A549 treated with ZK216348 at 1 μM for 4 hours (cell line): Measurements from ENCODE around the gene AMFR. TPM values are rescaled to one million over a fixed set of nuclear protein-coding genes. Genes with fewer than 3 reads are reported as not detected.

Experiments used
- total RNA-seq: library from RNA; stranded (reverse); fragments of 200-300 nt; extraction: Qiagen RNA extraction; gene quantifications from 5 replicates; pipeline ENCODE4 v1.2.3, GENCODE V29; 2022; ENCODE audit warnings: low read depth

AMFR gene
- 56.8 to 70.3 TPM (median 63.5 TPM) in 5 replicates for total RNA-seq

DNA sequence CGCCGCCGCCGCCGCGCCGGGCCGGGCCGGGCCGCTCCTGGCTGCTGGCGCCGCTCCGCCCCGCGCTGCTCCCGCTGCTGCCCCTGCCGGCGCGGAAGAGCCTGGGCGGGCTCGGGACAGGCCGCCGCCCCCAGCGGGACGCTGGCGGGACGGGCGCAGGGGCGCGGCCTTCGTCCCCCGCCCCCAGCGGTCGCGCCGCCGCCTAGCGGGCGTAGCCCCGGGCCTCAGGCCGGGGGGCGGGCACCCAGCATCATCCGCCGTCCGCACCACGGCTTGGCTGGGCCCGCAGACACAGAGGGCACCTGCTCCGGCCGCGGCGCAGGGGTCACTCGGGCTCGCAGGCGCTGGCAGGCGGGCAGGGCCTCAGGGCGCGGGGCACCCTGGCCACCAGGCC is at the start of gene AMFR:
AMFR (minus strand) TSS at position 107 of the 394 bp plus-strand sequence. CDS start 218 bp downstream, outside the sequence.

GRCh38 chr16:56450986-56451752 is 25.8 kb upstream of the AMFR start, which contains the start of the genes NUDT21 and OGFOD1:
NUDT21 (minus strand) TSS chr16:56451332; CDS start chr16:56451202, 130 bp downstream.
OGFOD1 (plus strand) TSS chr16:56451554; CDS start chr16:56451613, 59 bp downstream.

Other genes with a start within 250 kb of the AMFR start
- 0.36 to 1.0 TPM (median 0.49 TPM) in 5 replicates for gene GNAO1, start 234.1 kb downstream of the AMFR start, total RNA-seq
- gene NUDT21, start 25.8 kb upstream of the AMFR start, total RNA-seq: 96.5 to 120 TPM (median 112 TPM) in 5 replicates
- gene OGFOD1, start 26.0 kb upstream of the AMFR start, total RNA-seq: 68.7 to 103 TPM (median 78.3 TPM) in 5 replicates
- 17.8 to 26.2 TPM (median 24.4 TPM) in 5 replicates for gene BBS2, start 94.5 kb upstream of the AMFR start, total RNA-seq
- not detected in 5 replicates for gene MT4, start 139.5 kb upstream of the AMFR start, total RNA-seq
- 0.64 to 0.68 TPM in 2 of 5 replicates, not detected in the others for gene MT3, start 164.0 kb upstream of the AMFR start, total RNA-seq
- gene MT2A, start 183.0 kb upstream of the AMFR start, total RNA-seq: 867 to 1,542 TPM (median 1,146 TPM) in 5 replicates
- gene MT1E, start 200.2 kb upstream of the AMFR start, total RNA-seq: 0.34 TPM in 1 of 5 replicates, not detected in the others
- gene MT1M, start 207.1 kb upstream of the AMFR start, total RNA-seq: not detected in 5 replicates
- gene MT1A, start 213.1 kb upstream of the AMFR start, total RNA-seq: 16.3 to 25.0 TPM (median 19.6 TPM) in 5 replicates
- gene MT1B, start 226.3 kb upstream of the AMFR start, total RNA-seq: not detected in 5 replicates
- gene MT1F, start 232.4 kb upstream of the AMFR start, total RNA-seq: 10.7 to 22.0 TPM (median 14.6 TPM) in 5 replicates
- gene MT1G, start 242.5 kb upstream of the AMFR start, total RNA-seq: not detected in 5 replicates
- not detected in 5 replicates for gene MT1H, start 244.3 kb upstream of the AMFR start, total RNA-seq